ENCODE measurements around the gene IZUMO1. TPM values are rescaled to one million over a fixed set of nuclear protein-coding genes. Genes with fewer than 3 reads are reported as not detected.

IZUMO1 gene
- total RNA-seq, 2 donors from 2014 or later, result 6.4 TPM; not detected in 1

GRCh38 chr19:48711106-48711662, 35.5 kb downstream of the IZUMO1 start:
- intact Hi-C loops (cut with DNase I), result loop anchor here (5.0 kb wide), 1 partner anchor 69 kb away; no protein-coding TSS in a partner anchor
- 94% methylated on average over 4 of the region's 4 CpGs for WGBS
- Histone ChIP-seq H3K27me3 (replicated peaks; ENCODE audit: insufficient read depth) (no peaks in the 10 kb centered on the region), H3K4me1 (replicated peaks) (peaks cover 4% of the 10 kb centered on the region), H3K9me3 (no peaks in the 10 kb centered on the region), H3K27ac (no peak overlapping the region), H3K4me3 (no peak overlapping the region), H3K36me3 (no peaks in the 10 kb centered on the region)
- DNase-seq (ENCODE audit: low spot score), result no peak
- TF ChIP-seq CTCF (IDR thresholded peaks at IDR 0.05) (no peak), POLR2A (IDR thresholded peaks at IDR 0.05) (no peak), POLR2AphosphoS5 (IDR thresholded peaks at IDR 0.05) (no peak)

- no peaks in the 10 kb centered on the region for H3K36me3 ChIP-seq
- no peak for DNase-seq (ENCODE audit: low spot score)
- intact Hi-C loops (cut with DNase I), result no loop called here
- TF ChIP-seq POLR2AphosphoS5 (IDR thresholded peaks at IDR 0.05) (no peak), CTCF (IDR thresholded peaks at IDR 0.05) (no peak), POLR2A (IDR thresholded peaks at IDR 0.05) (no peak)
- no peaks in the 10 kb centered on the region for H3K27me3 ChIP-seq (replicated peaks; ENCODE audit: insufficient read depth)
- no peaks in the 10 kb centered on the region for H3K9me3 ChIP-seq
- 61% methylated on average over 11 of the region's 11 CpGs for WGBS
- no peaks in the 10 kb centered on the region for H3K4me1 ChIP-seq (replicated peaks)
- H3K4me3 ChIP-seq, result no peak overlapping the region
- H3K27ac ChIP-seq, result no peak overlapping the region
Observed at GRCh38 chr19:48708471-48708870, 38.2 kb downstream of the IZUMO1 start.

GRCh38 chr19:48705431-48705830, 41.3 kb downstream of the IZUMO1 start:
- intact Hi-C loops (cut with DNase I), result no loop called here
- WGBS, result 73% methylated on average over 2 of the region's 2 CpGs
- H3K9me3 ChIP-seq, result no peaks in the 10 kb centered on the region

GRCh38 chr19:48703316-48703715, 43.4 kb downstream of the IZUMO1 start:
- intact Hi-C loops (cut with DNase I), result no loop called here
- Histone ChIP-seq H3K27me3 (replicated peaks; ENCODE audit: insufficient read depth) (no peaks in the 10 kb centered on the region), H3K36me3 (no peaks in the 10 kb centered on the region), H3K27ac (no peak overlapping the region), H3K4me1 (replicated peaks) (no peaks in the 10 kb centered on the region), H3K9me3 (no peaks in the 10 kb centered on the region), H3K4me3 (no peak overlapping the region)
- no peak for TF ChIP-seq CTCF (IDR thresholded peaks at IDR 0.05)
- TF ChIP-seq POLR2A (IDR thresholded peaks at IDR 0.05), result no peak
- no peak for TF ChIP-seq POLR2AphosphoS5 (IDR thresholded peaks at IDR 0.05)
- WGBS, result 92% methylated on average over 23 of the region's 23 CpGs
- no peak for DNase-seq (ENCODE audit: low spot score)

More at GRCh38 chr19:48705431-48705830, 41.3 kb downstream of the IZUMO1 start:
- no peak for TF ChIP-seq POLR2AphosphoS5 (IDR thresholded peaks at IDR 0.05)
- no peak for TF ChIP-seq POLR2A (IDR thresholded peaks at IDR 0.05)
- TF ChIP-seq CTCF (IDR thresholded peaks at IDR 0.05), result no peak
- no peak for DNase-seq (ENCODE audit: low spot score)
- H3K36me3 ChIP-seq, result no peaks in the 10 kb centered on the region
- no peaks in the 10 kb centered on the region for H3K27me3 ChIP-seq (replicated peaks; ENCODE audit: insufficient read depth)
- H3K4me1 ChIP-seq (replicated peaks), result no peaks in the 10 kb centered on the region
- H3K4me3 ChIP-seq, result no peak overlapping the region
- H3K27ac ChIP-seq, result no peak overlapping the region

GRCh38 chr19:48702701-48703100, 44.0 kb downstream of the IZUMO1 start:
- no peak overlapping the region for H3K27ac ChIP-seq
- WGBS, result 88% methylated on average over 13 of the region's 13 CpGs
- no peaks in the 10 kb centered on the region for H3K27me3 ChIP-seq (replicated peaks; ENCODE audit: insufficient read depth)
- DNase-seq (ENCODE audit: low spot score), result no peak
- H3K4me1 ChIP-seq (replicated peaks), result no peaks in the 10 kb centered on the region
- intact Hi-C loops (cut with DNase I), result no loop called here
- no peaks in the 10 kb centered on the region for H3K36me3 ChIP-seq
- no peak overlapping the region for H3K4me3 ChIP-seq
- no peaks in the 10 kb centered on the region for H3K9me3 ChIP-seq
- TF ChIP-seq POLR2AphosphoS5 (IDR thresholded peaks at IDR 0.05) (no peak), CTCF (IDR thresholded peaks at IDR 0.05) (no peak), POLR2A (IDR thresholded peaks at IDR 0.05) (no peak)
